D721Med (cell line): ENCODE results near the gene RHBDD3.

ENCODE experiments used
- DNase-seq: peaks from one replicate; pipeline ENCODE4 v3.0.0; 2011; ENCODE audit warnings: low spot score; ENCODE audit not compliant: insufficient read length
- FAIRE-seq: peaks from 2 replicates; lab custom pipeline; 2011; peaks lifted over from hg19 to GRCh38; lab: Jason Lieb, UNC
- CTCF ChIP-seq: IDR thresholded peaks from 2 replicates; pipeline ENCODE4 v1.5.1; 2012; ENCODE audit warnings: mild to moderate bottlenecking, control low read depth; ENCODE audit not compliant: insufficient read depth; ENCODE audit errors: missing control alignments

The RHBDD3 gene

GRCh38 chr22:29302681-29303465 is 35.1 kb upstream of the RHBDD3 start:
- no peak for TF ChIP-seq CTCF
- DNase-seq (no peak), FAIRE-seq (no peak)

- no peak for FAIRE-seq
- no peak for TF ChIP-seq CTCF
- no peak for DNase-seq
Measured at GRCh38 chr22:29302402-29302680, 34.6 kb upstream of the RHBDD3 start.

- TF ChIP-seq CTCF = no peak
- DNase-seq = no peak
- no peak for FAIRE-seq
Measured at GRCh38 chr22:29301716-29302401, 34.1 kb upstream of the RHBDD3 start.

- no peak for DNase-seq
- no peak for FAIRE-seq
- TF ChIP-seq CTCF = no peak
Measured at GRCh38 chr22:29300807-29301601, 33.2 kb upstream of the RHBDD3 start.

GRCh38 chr22:29300467-29300806 is 32.7 kb upstream of the RHBDD3 start:
- TF ChIP-seq CTCF = no peak
- no peak for DNase-seq
- FAIRE-seq = no peak

GRCh38 chr22:29299136-29299900 is 31.5 kb upstream of the RHBDD3 start:
- FAIRE-seq (no peak), DNase-seq (no peak)
- TF ChIP-seq CTCF = no peak
